Measurements from ENCODE around the gene FRYL. TPM values are rescaled to one million over a fixed set of nuclear protein-coding genes. Genes with fewer than 3 reads are reported as not detected.
"Not testable (repeated sequence)": the region's sequence is repeated elsewhere in the genome, so short reads cannot be mapped to it uniquely, and the experiment has no call there.

Gene FRYL
- total RNA-seq, 4 donors from 2014 or later, result 43.2 to 92.5 (median 62.1) TPM

DNA sequence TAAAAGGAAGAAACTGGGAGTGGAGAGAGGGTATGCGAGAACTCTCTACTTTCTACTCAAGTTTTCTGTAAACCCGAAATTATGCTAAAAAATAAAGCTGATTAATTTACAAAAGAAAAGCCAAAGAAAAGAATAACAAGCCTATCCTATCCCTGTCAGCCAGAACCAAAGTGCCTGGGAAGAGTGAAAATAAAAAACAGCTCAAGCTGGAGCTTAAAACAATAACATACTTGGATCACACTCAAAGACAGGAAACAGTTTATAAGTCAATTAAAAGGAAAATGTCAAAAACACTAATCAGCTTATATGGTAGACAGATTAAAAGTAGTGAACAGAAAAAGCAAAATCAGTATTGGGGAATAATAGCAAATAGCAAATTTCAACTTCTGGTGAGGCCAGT is 139.4 kb downstream of the FRYL start:
- Histone ChIP-seq H3K4me3 (no peak overlapping the region), H3K4me1 (peaks cover 0 to 30% (median 6%) of the 10 kb centered on the region in 3 donors), H3K27me3 (no peaks in the 10 kb centered on the region), H3K36me3 (no peaks in the 10 kb centered on the region), H3K9me3 (no peaks in the 10 kb centered on the region), H3K27ac (no peak overlapping the region)
- no peak for TF ChIP-seq CTCF (IDR thresholded peaks at IDR 0.05)
- no peak for TF ChIP-seq EP300 (IDR thresholded peaks at IDR 0.05)
- TF ChIP-seq POLR2AphosphoS5 (IDR thresholded peaks at IDR 0.05), result no peak
- no peak for TF ChIP-seq POLR2A (IDR thresholded peaks at IDR 0.05)
- 63 to 64% methylated on average over 2 of the region's 2 CpGs for WGBS, 2 donors (ENCODE audit: low coverage in 1 of 2)
- no peak for ATAC-seq

GRCh38 chr4:48640225-48640624 is 139.9 kb downstream of the FRYL start:
- Histone ChIP-seq H3K9me3 (no peaks in the 10 kb centered on the region), H3K4me3 (no peak overlapping the region), H3K27ac (no peak overlapping the region), H3K27me3 (no peaks in the 10 kb centered on the region), H3K4me1 (peaks cover 0 to 31% (median 6%) of the 10 kb centered on the region in 3 donors), H3K36me3 (no peaks in the 10 kb centered on the region)
- no peak for TF ChIP-seq POLR2AphosphoS5 (IDR thresholded peaks at IDR 0.05)
- no peak for TF ChIP-seq EP300 (IDR thresholded peaks at IDR 0.05)
- no peak for TF ChIP-seq CTCF (IDR thresholded peaks at IDR 0.05)
- TF ChIP-seq POLR2A (IDR thresholded peaks at IDR 0.05), result no peak
- no peak for ATAC-seq

- Histone ChIP-seq H3K36me3 (no peaks in the 10 kb centered on the region), H3K4me3 (no peak overlapping the region), H3K4me1 (peaks cover 0 to 31% (median 6%) of the 10 kb centered on the region in 3 donors), H3K27me3 (no peaks in the 10 kb centered on the region), H3K27ac (no peak overlapping the region), H3K9me3 (no peaks in the 10 kb centered on the region)
- no peak for ATAC-seq
- TF ChIP-seq EP300 (IDR thresholded peaks at IDR 0.05) (no peak), POLR2AphosphoS5 (IDR thresholded peaks at IDR 0.05) (no peak), POLR2A (IDR thresholded peaks at IDR 0.05) (no peak), CTCF (IDR thresholded peaks at IDR 0.05) (no peak)
- WGBS, 2 donors (ENCODE audit: low coverage in 1 of 2), result 77 to 86% methylated on average over 3 of the region's 3 CpGs
Observed at GRCh38 chr4:48639807-48640206, 140.3 kb downstream of the FRYL start.

DNA sequence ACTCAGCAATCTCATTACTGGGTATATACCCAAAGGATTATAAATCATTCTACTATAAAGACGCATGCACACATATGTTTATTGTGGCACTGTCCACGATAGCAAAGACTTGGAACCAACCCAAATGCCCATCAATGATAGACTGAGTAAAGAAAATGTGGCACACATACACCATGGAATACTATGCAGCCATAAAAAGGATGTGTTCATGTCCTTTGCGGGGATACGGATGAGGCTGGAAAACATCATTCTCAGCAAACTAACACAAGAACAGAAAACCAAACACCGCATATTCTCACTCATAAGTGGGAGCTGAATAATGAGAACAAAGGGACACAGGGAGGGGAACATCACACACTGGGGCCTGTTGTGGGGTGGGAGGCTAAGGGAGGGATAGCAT is 141.5 kb downstream of the FRYL start:
- H3K9me3 ChIP-seq, H3K27me3 ChIP-seq, ATAC-seq, H3K4me3 ChIP-seq, H3K36me3 ChIP-seq, H3K27ac ChIP-seq: not testable (repeated sequence)
- 86% methylated on average over 5 of the region's 5 CpGs for WGBS, 2 donors (ENCODE audit: low coverage in 1 of 2)
- peaks cover 0 to 30% (median 6%) of the 10 kb centered on the region in 3 donors for H3K4me1 ChIP-seq

- no peaks in the 10 kb centered on the region for H3K27me3 ChIP-seq
- 63 to 100% methylated on average over 1 of the region's 1 CpG for WGBS, 2 donors (ENCODE audit: low coverage in 1 of 2)
- ATAC-seq, result no peak
- peaks cover 0 to 13% (median 0%) of the 10 kb centered on the region in 3 donors for H3K4me1 ChIP-seq
- no peaks in the 10 kb centered on the region for H3K36me3 ChIP-seq
- H3K4me3 ChIP-seq, result no peak overlapping the region
- no peak overlapping the region for H3K27ac ChIP-seq
- TF ChIP-seq EP300 (IDR thresholded peaks at IDR 0.05), result no peak
- TF ChIP-seq POLR2AphosphoS5 (IDR thresholded peaks at IDR 0.05), result no peak
- no peak for TF ChIP-seq POLR2A (IDR thresholded peaks at IDR 0.05)
- TF ChIP-seq CTCF (IDR thresholded peaks at IDR 0.05), result no peak
- H3K9me3 ChIP-seq, result no peaks in the 10 kb centered on the region
Observed at GRCh38 chr4:48636911-48637310, 143.2 kb downstream of the FRYL start.
